GM23248 (cell line): ENCODE measurements around the gene TMEM72. TPM values are rescaled to one million over a fixed set of nuclear protein-coding genes. Genes with fewer than 3 reads are reported as not detected.

Source experiments
- DNase-seq: peaks from one replicate; pipeline ENCODE4 v3.0.0-alpha.2; 2015
- H2AFZ ChIP-seq: fragments of 200-600 bp; sonication (generic); 2 replicates; pipeline ENCODE4 v1.6.1; 2016; ENCODE audit warnings: antibody characterized with exemption
- H3F3A ChIP-seq: fragments of 200-600 bp; sonication (generic); 2 replicates; pipeline ENCODE4 v1.6.1; 2016; ENCODE audit warnings: mild to moderate bottlenecking, antibody characterized with exemption, mixed run types; ENCODE audit not compliant: insufficient read depth
- H3K27ac ChIP-seq: fragments of 200-600 bp; sonication (generic); 2 replicates; pipeline ENCODE4 v1.5.1; 2016; ENCODE audit warnings: mild to moderate bottlenecking
- H3K27me3 ChIP-seq: fragments of 200-600 bp; sonication (generic); replicated peaks from 2 replicates; pipeline ENCODE4 v1.6.1; 2016; ENCODE audit warnings: mild to moderate bottlenecking; ENCODE audit not compliant: insufficient read depth
- H3K36me3 ChIP-seq: fragments of 200-600 bp; sonication (generic); 2 replicates; pipeline ENCODE4 v1.6.1; 2016; ENCODE audit warnings: low read depth, mild to moderate bottlenecking
- H3K4me1 ChIP-seq: fragments of 200-600 bp; sonication (generic); 2 replicates; pipeline ENCODE4 v1.6.1; 2016; ENCODE audit warnings: mild to moderate bottlenecking; ENCODE audit not compliant: insufficient read depth
- H3K4me2 ChIP-seq: fragments of 200-600 bp; sonication (generic); one replicate; pipeline ENCODE4 v1.6.1; 2016; ENCODE audit warnings: mild to moderate bottlenecking; ENCODE audit not compliant: unreplicated experiment
- H3K4me3 ChIP-seq: fragments of 200-600 bp; sonication (generic); 2 replicates; pipeline ENCODE4 v1.5.1; 2016; ENCODE audit warnings: mild to moderate bottlenecking
- H3K79me2 ChIP-seq: fragments of 200-600 bp; sonication (generic); 2 replicates; pipeline ENCODE4 v1.6.1; 2016; ENCODE audit warnings: mild to moderate bottlenecking; ENCODE audit not compliant: insufficient read depth
- H3K9ac ChIP-seq: fragments of 200-600 bp; sonication (generic); 2 replicates; pipeline ENCODE4 v1.6.1; 2016; ENCODE audit warnings: mild to moderate bottlenecking
- H3K9me2 ChIP-seq: fragments of 200-600 bp; sonication (generic); 2 replicates; pipeline ENCODE4 v1.6.1; 2016; ENCODE audit warnings: mixed run types, mild to moderate bottlenecking, moderate library complexity; ENCODE audit not compliant: insufficient read depth
- H3K9me3 ChIP-seq: fragments of 200-600 bp; sonication (generic); one replicate; pipeline ENCODE4 v1.6.1; 2017; ENCODE audit warnings: low read depth
- H4K20me1 ChIP-seq: fragments of 200-600 bp; sonication (generic); 2 replicates; pipeline ENCODE4 v1.6.0; 2016; ENCODE audit not compliant: insufficient read depth
- EZH2 ChIP-seq: fragments of 200-600 bp; sonication (generic); IDR thresholded peaks from 2 replicates; pipeline ENCODE4 v1.6.1; 2018; ENCODE audit warnings: antibody characterized with exemption, mild to moderate bottlenecking; ENCODE audit not compliant: insufficient read depth, poor library complexity, severe bottlenecking
- EZH2phosphoT487 ChIP-seq: fragments of 200-600 bp; sonication (generic); IDR thresholded peaks from 2 replicates; pipeline ENCODE4 v1.6.1; 2018; ENCODE audit warnings: antibody characterized with exemption, moderate library complexity, mild to moderate bottlenecking, low read depth; ENCODE audit not compliant: insufficient read depth
- WGBS, 2 experiments: methylation state at CpG; one replicate each; pipeline ENCODE4 v1.1.6; 2015 to 2017; ENCODE audit warnings: low lambda C conversion rate in 2 of 2, low coverage in 1 of 2; ENCODE audit errors: missing lambda C conversion rate in 2 of 2; 5-methylcytosine and 5-hydroxymethylcytosine counted together
- in situ Hi-C: fragments of 300-500 bp; cut with MboI; formaldehyde crosslinking; loops from 2 replicates; pipeline ENCODE4 v1.15.0; 2020
- polyA plus RNA-seq: library from polyadenylated mRNA; unstranded; fragments of >200 nt; fragmentation: Nextera tagmentation; extraction: Ambion mirVana; gene quantifications from 2 replicates; pipeline ENCODE4 v1.2.1, GENCODE V29; 2016
- total RNA-seq: library from RNA; depleted of rRNA; stranded (reverse); fragments of >200 nt; shearing (Covaris generic); gene quantifications from 2 replicates; pipeline ENCODE4 v1.2.3, GENCODE V29; 2014

The TMEM72 gene
- total and polyA plus RNA-seq, 2 experiments from 2014 or later, result not detected

DNA sequence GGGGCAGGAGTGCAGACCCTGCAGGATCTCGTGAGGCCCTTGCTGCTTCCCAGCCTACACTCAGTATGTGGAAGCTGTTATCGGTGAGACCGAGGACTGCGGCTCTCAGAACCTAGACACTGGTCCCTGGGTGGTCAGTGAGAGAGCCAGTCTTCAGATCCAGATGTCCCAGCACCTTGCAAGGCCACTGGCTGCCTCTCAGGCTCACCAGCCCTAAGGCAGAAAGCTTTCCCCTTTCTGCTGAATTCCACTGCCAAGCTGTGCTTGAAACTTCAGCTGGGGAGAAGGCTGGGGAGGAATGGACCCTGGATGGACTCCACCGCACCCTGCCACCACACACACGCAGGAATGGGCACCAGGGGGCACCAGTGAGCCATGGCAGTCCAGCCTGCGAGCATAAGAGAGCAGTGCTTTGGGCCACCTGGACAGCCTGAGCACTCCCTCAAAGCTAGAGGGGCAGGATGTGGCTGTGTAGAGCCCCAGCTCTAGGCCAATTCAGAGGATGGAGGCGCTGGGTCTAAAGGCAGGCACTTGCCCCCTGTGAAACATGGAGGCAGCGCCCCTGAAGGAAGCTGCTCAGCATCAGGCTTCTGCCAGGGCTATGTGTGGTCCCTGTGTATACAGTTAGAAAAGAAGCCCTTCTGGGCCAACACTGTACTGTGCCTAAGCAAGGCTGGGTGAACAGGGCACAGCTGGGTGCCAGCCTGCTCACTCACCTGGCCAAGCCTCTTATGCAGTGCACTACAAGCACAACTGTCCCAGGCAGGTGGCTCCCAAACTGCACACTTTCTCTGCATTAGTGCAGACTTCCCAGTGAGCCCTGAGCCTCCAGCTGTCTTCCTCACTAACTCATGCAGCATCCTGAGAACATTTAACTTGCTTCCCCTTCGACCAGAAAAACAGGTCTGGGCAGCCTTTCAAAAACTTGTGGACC, 21.6 kb downstream of the TMEM72 start:
- H3K4me1 ChIP-seq, result peaks cover 12% of the 10 kb centered on the region
- H3F3A ChIP-seq, result no peaks in the 10 kb centered on the region; the same call in 1 of the 2 replicates
- no peaks in the 10 kb centered on the region for H3K9me2 ChIP-seq
- TF ChIP-seq EZH2phosphoT487, result no peak
- H3K79me2 ChIP-seq, result no peaks in the 10 kb centered on the region
- H3K27me3 ChIP-seq, result no peaks in the 10 kb centered on the region
- H3K9me3 ChIP-seq, result no peaks in the 10 kb centered on the region
- no peaks in the 10 kb centered on the region for H3K36me3 ChIP-seq
- WGBS, 2 experiments, result 29 to 37% methylated on average over 10 of the region's 10 CpGs
- no peak overlapping the region for H3K9ac ChIP-seq
- in situ Hi-C loops, result no loop called here
- no peak overlapping the region for H3K27ac ChIP-seq
- H3K4me3 ChIP-seq, result no peak overlapping the region
- H3K4me2 ChIP-seq, result no peak overlapping the region
- H2AFZ ChIP-seq, result no peak overlapping the region; the same call in 1 of the 2 replicates
- peak; percentile 85 for DNase-seq
- no peaks in the 10 kb centered on the region for H4K20me1 ChIP-seq

DNA sequence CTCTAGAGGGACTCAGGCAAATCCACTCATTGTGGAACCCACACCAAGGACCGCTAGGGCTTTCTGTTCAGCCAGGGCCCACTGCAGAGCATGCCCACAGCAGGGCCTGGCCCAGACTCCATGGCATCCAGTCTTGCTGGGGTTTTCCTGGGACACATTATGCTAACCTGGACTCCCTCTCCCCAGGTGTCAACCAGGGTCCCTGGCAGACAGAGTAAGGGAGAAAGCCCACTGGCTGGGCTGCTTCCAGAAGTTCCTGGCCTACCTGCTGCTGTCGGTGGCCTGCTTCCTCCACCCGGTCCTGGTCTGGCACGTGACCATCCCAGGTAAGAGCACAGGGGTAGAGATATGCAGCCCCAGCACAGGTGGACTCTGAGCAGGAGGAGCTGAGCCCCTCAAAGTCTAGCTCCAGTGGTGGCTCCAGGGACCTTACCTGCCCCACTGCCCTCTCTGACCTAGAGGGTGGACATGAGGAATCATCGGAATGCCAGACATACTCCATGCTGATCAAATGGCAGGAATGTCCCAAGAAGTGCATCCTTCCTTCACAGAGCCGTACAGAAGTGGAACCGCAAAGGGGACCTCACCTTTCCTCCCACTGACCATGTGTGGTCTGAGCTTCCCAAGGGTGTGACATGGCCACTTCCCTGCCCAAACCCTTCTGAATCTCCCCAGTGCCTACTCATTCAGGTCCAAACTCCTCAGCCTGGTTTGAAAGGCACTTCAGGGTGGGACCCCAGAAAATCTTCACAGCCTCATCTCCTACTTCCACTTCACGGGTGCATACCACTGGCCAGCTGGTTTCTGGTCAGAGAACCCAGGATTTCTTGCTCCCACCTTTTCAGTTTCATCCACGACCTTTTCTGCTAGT, 22.5 kb downstream of the TMEM72 start:
- H3K4me2 ChIP-seq, result no peak overlapping the region
- peaks cover 12% of the 10 kb centered on the region for H3K4me1 ChIP-seq
- H4K20me1 ChIP-seq, result no peaks in the 10 kb centered on the region
- no peaks in the 10 kb centered on the region for H3K9me2 ChIP-seq
- H3K27me3 ChIP-seq, result no peaks in the 10 kb centered on the region
- H3K79me2 ChIP-seq, result no peaks in the 10 kb centered on the region
- no peaks in the 10 kb centered on the region for H3K9me3 ChIP-seq
- no peaks in the 10 kb centered on the region; the same call in 1 of the 2 replicates for H3F3A ChIP-seq
- H3K36me3 ChIP-seq, result no peaks in the 10 kb centered on the region
- in situ Hi-C loops, result no loop called here
- TF ChIP-seq EZH2phosphoT487, result no peak
- no peak for TF ChIP-seq EZH2
- 70 to 71% methylated on average over 8 to 9 of the region's 9 CpGs for WGBS, 2 experiments
- H2AFZ ChIP-seq, result no peak overlapping the region
- no peak overlapping the region for H3K27ac ChIP-seq
- no peak for DNase-seq
- no peak overlapping the region for H3K4me3 ChIP-seq
- no peak overlapping the region for H3K9ac ChIP-seq

DNA sequence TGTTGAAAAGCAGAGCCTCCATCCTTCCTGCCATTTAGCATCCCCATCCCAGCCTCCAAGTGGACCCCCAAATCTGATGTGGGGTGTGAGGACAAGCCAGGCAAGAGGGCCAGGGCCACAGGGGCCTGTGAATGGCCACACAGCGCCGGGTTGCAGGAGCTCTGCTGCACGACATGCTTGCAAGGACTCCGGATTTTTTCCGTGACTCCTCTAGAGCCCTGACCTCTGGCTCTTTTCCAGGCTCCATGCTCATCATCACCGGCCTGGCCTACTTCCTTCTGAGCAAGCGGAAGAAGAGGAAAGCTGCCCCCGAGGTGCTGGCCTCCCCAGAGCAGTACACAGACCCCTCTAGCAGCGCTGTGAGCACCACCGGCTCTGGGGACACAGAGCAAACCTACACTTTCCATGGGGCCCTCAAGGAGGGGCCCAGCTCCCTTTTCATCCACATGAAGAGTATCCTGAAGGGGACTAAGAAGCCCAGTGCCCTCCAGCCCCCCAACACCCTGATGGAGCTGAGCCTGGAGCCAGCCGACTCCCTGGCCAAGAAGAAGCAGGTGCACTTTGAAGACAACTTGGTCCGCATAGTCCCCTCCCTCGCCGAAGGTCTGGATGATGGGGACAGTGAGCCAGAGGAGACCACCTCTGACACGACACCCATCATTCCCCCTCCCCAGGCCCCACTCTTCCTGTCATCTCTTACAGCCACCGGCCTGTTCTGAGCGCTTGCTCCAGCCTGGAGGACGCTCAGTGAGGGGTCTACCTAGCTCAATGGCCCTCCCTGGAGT, 23.5 kb downstream of the TMEM72 start:
- H3K27ac ChIP-seq, result no peak overlapping the region
- H3K4me1 ChIP-seq, result peaks cover 12% of the 10 kb centered on the region
- H4K20me1 ChIP-seq, result no peaks in the 10 kb centered on the region
- DNase-seq, result no peak
- in situ Hi-C loops, result no loop called here
- no peaks in the 10 kb centered on the region for H3K9me3 ChIP-seq
- H3K4me3 ChIP-seq, result no peak overlapping the region
- no peaks in the 10 kb centered on the region; the same call in 1 of the 2 replicates for H3F3A ChIP-seq
- H3K9me2 ChIP-seq, result no peaks in the 10 kb centered on the region
- H3K9ac ChIP-seq, result no peak overlapping the region
- no peak overlapping the region for H2AFZ ChIP-seq
- no peaks in the 10 kb centered on the region for H3K79me2 ChIP-seq
- H3K36me3 ChIP-seq, result no peaks in the 10 kb centered on the region
- H3K4me2 ChIP-seq, result no peak overlapping the region
- 94 to 96% methylated on average over 16 to 18 of the region's 18 CpGs for WGBS, 2 experiments
- no peak for TF ChIP-seq EZH2
- no peak for TF ChIP-seq EZH2phosphoT487
- no peaks in the 10 kb centered on the region for H3K27me3 ChIP-seq
